A673 (cell line): ENCODE measurements around the gene ULK4.

Source experiments
- CTCF ChIP-seq: fragments of 300-800, 200-600 bp; sonication (generic); conservative IDR thresholded peaks from 2 replicates; pipeline ENCODE4 v1.5.1; 2017; ENCODE audit warnings: low read depth, mild to moderate bottlenecking, antibody characterized with exemption, low read length, moderate library complexity, mixed read lengths
- EZH2 ChIP-seq: fragments of 200-600 bp; sonication (generic); IDR thresholded peaks from 2 replicates; pipeline ENCODE4 v1.6.1; 2017; ENCODE audit warnings: borderline replicate concordance, low read depth, mild to moderate bottlenecking, mixed read lengths, antibody characterized with exemption, low read length; ENCODE audit not compliant: poor library complexity, severe bottlenecking

DNA sequence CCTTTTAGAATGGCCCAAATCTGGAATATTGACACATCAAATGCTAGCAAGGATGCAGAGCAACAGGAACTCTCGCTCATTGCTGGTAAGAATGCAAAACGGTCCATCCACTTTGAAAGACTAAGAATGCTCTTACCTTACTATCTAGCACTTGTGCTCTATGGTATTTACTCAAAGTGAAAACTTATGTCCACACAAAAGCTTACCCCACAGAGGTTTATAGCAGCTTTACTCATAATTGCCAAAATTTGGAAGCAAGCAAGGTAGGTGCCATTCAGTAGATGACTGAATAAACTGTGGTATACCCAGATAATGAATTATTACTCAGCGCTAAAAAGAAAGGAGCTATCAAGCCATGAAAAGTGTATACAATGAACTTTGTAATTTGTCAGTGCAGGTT is 666.2 kb downstream of the ULK4 start:
- no peak for TF ChIP-seq CTCF
- TF ChIP-seq EZH2 = no peak
